K562 (cell line): ENCODE results near the gene SLC41A3. TPM values are rescaled to one million over a fixed set of nuclear protein-coding genes. Genes with fewer than 3 reads are reported as not detected.

Experiments
- ATAC-seq: fragments of 200-7000 bp; cut with Tn5 transposase; 3 replicates; pipeline ENCODE4 v1.9.1; 2020; ENCODE audit warnings: moderate library complexity
- BruUV-seq: library from RNA; stranded (reverse); fragments of 400-500 nt; replicated peaks from 2 replicates; lab custom pipeline; 2021; lab: Mats Ljungman, UMichigan
- CTCF ChIA-PET: fragments of 300-600 bp; formaldehyde crosslinking; extraction: SDS; loops from one replicate; lab custom pipeline; 2021; ENCODE audit warnings: low intra/inter-chr PET ratio; lab: Yijun Ruan, JAX
- POLR2A ChIA-PET: fragments of 300-600, 350-650 bp; sonication (Branson Sonifier 250); formaldehyde crosslinking; extraction: SDS; loops from one replicate; lab custom pipeline; 2021; ENCODE audit warnings: antibody characterized with exemption, inconsistent platforms; lab: Yijun Ruan, JAX
- DNase-seq, 4 experiments: peaks; one replicate each; pipeline versions ENCODE4 v3.0.0 to v3.0.0-alpha.2; 2011 to 2018; ENCODE audit warnings: low spot score in 3 of 4, mixed read lengths in 3 of 4; ENCODE audit errors: extremely low read depth in 1 of 4
- FAIRE-seq: peaks from 2 replicates; lab custom pipeline; 2011; peaks lifted over from hg19 to GRCh38; lab: Jason Lieb, UNC
- H2AFZ ChIP-seq: 2 replicates; pipeline ENCODE4 v1.6.0; 2011; ENCODE audit warnings: low read depth, low read length, control low read depth, inconsistent platforms
- H3K27ac ChIP-seq: fragments of 200-600 bp; 3 replicates; pipeline ENCODE4 v1.8.0; 2011; ENCODE audit warnings: low read depth, mild to moderate bottlenecking, control low read depth, inconsistent platforms, low read length, moderate library complexity, mixed read lengths; ENCODE audit errors: extremely low read depth
- H3K27me3 ChIP-seq, 2 experiments: fragments of 300-600 bp in 1 of 2; 2 replicates in 1 of 2; 3 replicates in 1 of 2; pipeline versions ENCODE4 v1.6.0 to v1.8.0; 2011; ENCODE audit warnings: inconsistent platforms in 2 of 2, low read length in 2 of 2, mild to moderate bottlenecking in 1 of 2, mixed read lengths in 1 of 2, moderate library complexity in 1 of 2; ENCODE audit not compliant: control insufficient read depth in 2 of 2, insufficient read depth in 2 of 2
- H3K36me3 ChIP-seq: fragments of 300-600 bp; 3 replicates; pipeline ENCODE4 v1.8.0; 2011; ENCODE audit warnings: mild to moderate bottlenecking, low read length, inconsistent platforms; ENCODE audit not compliant: control insufficient read depth, insufficient read depth
- H3K4me1 ChIP-seq, 2 experiments: fragments of 200-600 bp in 1 of 2; replicated peaks in 1 of 2; 2 replicates in 1 of 2; 3 replicates in 1 of 2; pipeline versions ENCODE4 v1.5.1 to v1.8.0; 2011; ENCODE audit warnings: inconsistent platforms in 2 of 2, low read length in 2 of 2, mild to moderate bottlenecking in 1 of 2, mixed read lengths in 1 of 2, moderate library complexity in 1 of 2; ENCODE audit not compliant: control insufficient read depth in 2 of 2, insufficient read depth in 2 of 2
- H3K4me2 ChIP-seq: 2 replicates; pipeline ENCODE4 v1.6.1; 2011; ENCODE audit warnings: low read length, control low read depth, inconsistent platforms, mixed read lengths; ENCODE audit not compliant: insufficient read depth
- H3K4me3 ChIP-seq: fragments of 200-600 bp; sonication (generic), shearing (Covaris generic); 2 replicates; pipeline ENCODE4 v1.5.1; 2016; ENCODE audit warnings: control low read depth, inconsistent platforms
- H3K79me2 ChIP-seq: fragments of 200-600 bp; 3 replicates; pipeline ENCODE4 v1.8.0; 2011; ENCODE audit warnings: low read length, inconsistent platforms; ENCODE audit not compliant: control insufficient read depth, insufficient read depth
- H3K9ac ChIP-seq, 2 experiments: 2 replicates each; pipeline versions ENCODE4 v1.6.0 to v1.6.1; 2011; ENCODE audit warnings: low read depth in 2 of 2, low read length in 2 of 2, control low read depth in 1 of 2, inconsistent platforms in 1 of 2, mild to moderate bottlenecking in 1 of 2, mixed read lengths in 1 of 2; ENCODE audit not compliant: insufficient read depth in 1 of 2
- H3K9me1 ChIP-seq: one replicate; pipeline ENCODE4 v1.6.0; 2011; ENCODE audit warnings: inconsistent platforms, mild to moderate bottlenecking, low read length, moderate library complexity; ENCODE audit not compliant: control insufficient read depth, insufficient read depth
- H3K9me3 ChIP-seq: replicated peaks from 2 replicates; pipeline ENCODE4 v1.5.1; 2011; ENCODE audit warnings: low read depth, low read length, inconsistent platforms; ENCODE audit not compliant: control insufficient read depth, insufficient read depth
- H4K20me1 ChIP-seq: replicated peaks from 2 replicates; pipeline ENCODE4 v1.6.1; 2011; ENCODE audit warnings: low read length, inconsistent platforms, mixed read lengths; ENCODE audit not compliant: control insufficient read depth, insufficient read depth
- BCL6 ChIP-seq: fragments of 250-450 bp; sonication (Bioruptor Pico); IDR thresholded peaks from 2 replicates; pipeline ENCODE4 v1.4.0; 2020
- ELF1 ChIP-seq: fragments of 200-800 bp; sonication (Bioruptor generic); IDR thresholded peaks from 2 replicates; pipeline ENCODE4 v1.6.1; 2016; ENCODE audit warnings: missing genetic modification characterization, missing compliant biosample characterization
- ILK ChIP-seq: fragments of 450-650 bp; IDR thresholded peaks from 2 replicates; pipeline ENCODE4 v1.6.1; 2016; ENCODE audit warnings: missing genetic modification characterization, low read depth, mild to moderate bottlenecking, missing compliant biosample characterization, moderate library complexity, borderline replicate concordance
- NRF1 ChIP-seq, 2 experiments: fragments of 450-650 bp; IDR thresholded peaks in 1 of 2; conservative IDR thresholded peaks in 1 of 2; 2 replicates each; pipeline ENCODE4 v1.6.1; 2014; ENCODE audit warnings: mild to moderate bottlenecking in 2 of 2
- RBM25 ChIP-seq: fragments of 200-400 bp; formaldehyde crosslinking; IDR thresholded peaks from 2 replicates; pipeline ENCODE4 v1.6.1; 2018; ENCODE audit warnings: low read length, low read depth, moderate library complexity; ENCODE audit not compliant: severe bottlenecking
- ZBTB12 ChIP-seq: fragments of 250-450 bp; sonication (Bioruptor Pico); IDR thresholded peaks from 2 replicates; pipeline ENCODE4 v1.4.0; 2020
- ZNF263 ChIP-seq: sonication (generic); formaldehyde crosslinking; IDR thresholded peaks from 2 replicates; pipeline ENCODE4 v1.8.0; 2022; ENCODE audit warnings: mild to moderate bottlenecking, missing genetic modification reagents, borderline replicate concordance
- ZNF436 ChIP-seq: fragments of 250-450, 450-650 bp; sonication (Bioruptor Pico); formaldehyde crosslinking; IDR thresholded peaks from 2 replicates; pipeline ENCODE4 v1.7.0; 2020; ENCODE audit warnings: mild to moderate bottlenecking
- WGBS: fragments of 100-300 bp; shearing (Covaris generic); methylation state at CpG from one replicate; pipeline ENCODE4 v1.1.6; 2016; ENCODE audit warnings: low coverage, mixed read lengths; ENCODE audit not compliant: insufficient coverage; ENCODE audit errors: missing lambda C conversion rate; 5-methylcytosine and 5-hydroxymethylcytosine counted together
- in situ Hi-C: fragments of 300-500 bp; cut with MboI; formaldehyde crosslinking; loops from 4 replicates; pipeline ENCODE4 v1.15.0; 2018; ENCODE audit warnings: inconsistent platforms, mixed read lengths
- intact Hi-C: fragments of 100-400 bp; cut with micrococcal nuclease; formaldehyde crosslinking; loops from 2 replicates; pipeline ENCODE4 v1.14.2; 2022
- polyA plus RNA-seq, 8 experiments: library from polyadenylated mRNA; depleted of rRNA in 4 of 8; stranded (reverse) in 5 of 8; unstranded in 3 of 8; fragments of >200 nt; fragmentation: Nextera tagmentation in 2 of 8; fragmentation: Illumina TruSeq in 1 of 8; extraction: Ambion mirVana in 2 of 8; extraction: Trizol in 1 of 8; gene quantifications; 2 replicates each; pipeline versions ENCODE4 v1.2.1 to v1.2.3, GENCODE V29; 2011 to 2014; ENCODE audit warnings: inconsistent platforms in 1 of 8, missing spikeins in 1 of 8
- total RNA-seq, 7 experiments: library from RNA; depleted of rRNA in 6 of 7; stranded (reverse); fragments of >200 nt in 6 of 7; fragmentation: Illumina TruSeq in 2 of 7; extraction: Trizol in 2 of 7; gene quantifications; 2 replicates each; pipeline versions ENCODE4 v1.2.1 to v1.2.3, GENCODE V29; 2011 to 2021; ENCODE audit warnings: low replicate concordance in 1 of 7

The SLC41A3 gene
- total and polyA plus RNA-seq, 9 of the 15 experiments (the other 6 are each of a cell fraction or from before 2014, with no cell fraction given): 4.1 to 20.7 (median 11.2) TPM

DNA sequence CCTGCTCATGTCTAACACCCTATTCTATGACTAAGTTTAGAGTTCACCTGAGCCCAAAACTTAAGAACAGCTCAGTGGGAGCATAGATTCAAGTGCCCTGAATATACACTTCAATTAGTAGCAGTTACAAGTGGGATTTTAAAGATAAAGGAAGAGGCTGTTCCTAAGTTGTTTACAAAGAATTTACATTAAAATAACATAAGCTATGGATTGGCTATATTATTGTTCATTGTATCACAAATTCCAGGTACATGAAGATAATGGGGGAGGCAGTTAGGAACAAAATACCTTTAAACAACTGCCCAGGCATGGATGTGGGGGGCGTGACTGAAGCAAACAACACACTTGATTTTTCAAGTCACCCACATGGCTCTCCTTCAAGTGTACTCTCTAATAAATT is 62.2 kb downstream of the SLC41A3 start:
- H3K9ac ChIP-seq: no peak overlapping the region
- no peaks in the 10 kb centered on the region for H3K9me1 ChIP-seq
- ChIA-PET CTCF (no interaction called here), POLR2A (no interaction called here)
- no peaks in the 10 kb centered on the region for H3K4me1 ChIP-seq
- H3K36me3 ChIP-seq: no peaks in the 10 kb centered on the region
- no peak overlapping the region for H2AFZ ChIP-seq
- H3K4me2 ChIP-seq: no peak overlapping the region
- BruUV-seq: no TSS peak
- no peak overlapping the region for H3K4me3 ChIP-seq
- H3K79me2 ChIP-seq: no peaks in the 10 kb centered on the region
- H3K9me3 ChIP-seq: no peaks in the 10 kb centered on the region
- WGBS: 63% methylated on average over 1 of the region's 1 CpG
- intact Hi-C loops (no loop called here), in situ Hi-C loops (no loop called here)
- FAIRE-seq (no peak), ATAC-seq (no peak), DNase-seq (no peak)
- no peak for TF ChIP-seq BCL6
- H4K20me1 ChIP-seq: no peaks in the 10 kb centered on the region
- no peak overlapping the region for H3K27ac ChIP-seq
- H3K27me3 ChIP-seq: no peaks in the 10 kb centered on the region

DNA sequence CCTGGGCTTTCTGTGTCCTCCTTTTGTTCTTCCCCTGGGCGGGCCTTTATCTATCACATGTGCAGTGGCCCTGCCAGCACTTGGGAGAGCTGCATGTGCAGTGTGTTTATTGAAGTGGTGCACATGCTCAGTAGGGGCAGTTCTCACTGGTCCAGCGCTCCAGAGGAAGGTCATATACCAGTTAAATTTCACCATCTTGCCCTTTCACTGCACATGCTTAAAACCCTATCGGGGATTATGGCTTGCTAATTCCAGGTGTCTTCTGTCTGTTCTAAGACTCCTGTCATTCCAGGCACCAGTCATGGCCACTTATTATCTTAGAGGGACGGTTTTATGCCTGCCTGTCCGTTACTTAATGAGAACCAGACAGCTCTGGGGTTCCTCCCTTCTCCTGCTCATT is 62.7 kb downstream of the SLC41A3 start:
- ChIA-PET CTCF (no interaction called here), POLR2A (no interaction called here)
- Histone ChIP-seq H3K4me3 (no peak overlapping the region), H4K20me1 (no peaks in the 10 kb centered on the region), H3K27me3 (no peaks in the 10 kb centered on the region), H3K9ac (no peak overlapping the region), H2AFZ (no peak overlapping the region)
- in situ Hi-C loops: no loop called here
- no TSS peak for BruUV-seq
- intact Hi-C loops: no loop called here
- ATAC-seq: no peak
- TF ChIP-seq ELF1 (tag) (no peak), ZBTB12 (CRISPR knock-in tag) (no peak), ZNF436 (CRISPR knock-in tag) (no peak), RBM25 (no peak), NRF1 (conservative IDR thresholded peaks at IDR 0.05 in 1 of 2, IDR thresholded peaks at IDR 0.05 in 1 of 2) (0 out of 4 replicates have a peak, but pooled peaks of 1 of the 2 experiments have one; percentile 26), ILK (tag) (no peak), ZNF263 (CRISPR knock-in tag) (no peak)
- TF ChIP-seq, all 486 proteins: peak for 1
- Histone ChIP-seq H3K4me1 (no peaks in the 10 kb centered on the region), H3K4me2 (no peak overlapping the region), H3K79me2 (no peaks in the 10 kb centered on the region), H3K27ac (no peak overlapping the region), H3K9me1 (no peaks in the 10 kb centered on the region), H3K36me3 (no peaks in the 10 kb centered on the region), H3K9me3 (no peaks in the 10 kb centered on the region)
- FAIRE-seq (no peak), DNase-seq (no peak)
- WGBS: 41% methylated on average over 5 of the region's 5 CpGs
